ENCODE data around the gene MYD88. TPM values are rescaled to one million over a fixed set of nuclear protein-coding genes. Genes with fewer than 3 reads are reported as not detected.

The MYD88 gene
- total RNA-seq, 8 experiments from 2014 or later = 0.76 to 24.4 (median 9.3) TPM

DNA sequence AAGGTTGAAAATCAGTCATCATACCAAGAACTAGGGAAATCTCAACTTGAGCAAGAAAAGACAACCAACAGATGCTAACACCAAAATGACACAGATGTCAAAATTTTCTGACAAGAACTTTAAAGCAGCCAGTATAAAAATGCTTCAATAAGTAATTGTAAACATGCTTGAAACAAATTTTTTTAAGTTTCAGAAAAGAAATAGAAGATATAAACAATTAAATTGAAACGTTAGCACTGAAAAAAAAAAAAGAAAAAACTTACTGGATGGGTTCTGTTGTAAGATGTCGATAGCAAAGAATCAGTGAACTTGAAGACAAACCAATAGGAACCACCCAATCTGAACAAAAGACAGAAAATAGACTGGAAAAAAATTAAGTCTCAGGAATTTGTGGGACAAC lies 8.0 kb downstream of the MYD88 start:
- ATAC-seq (replicated peaks in 6 of 8) = no peak
- WGBS, 10 experiments = 31 to 83% (median 65%) methylated on average over 1 to 2 of the region's 2 CpGs
- Histone ChIP-seq H3K27ac (no peak overlapping the region), H3K4me3 (no peak overlapping the region), H3K4me1 (replicated peaks in 1 of 2) (no peaks in the 10 kb centered on the region)
- in situ Hi-C loops (cut with MboI; ENCODE audit: low pct_unique_long_range_greater_than_20kb in 2 of 9, low sequenced_read_pairs in 9 of 9, unreplicated experiment in 9 of 9) = no loop called here

DNA sequence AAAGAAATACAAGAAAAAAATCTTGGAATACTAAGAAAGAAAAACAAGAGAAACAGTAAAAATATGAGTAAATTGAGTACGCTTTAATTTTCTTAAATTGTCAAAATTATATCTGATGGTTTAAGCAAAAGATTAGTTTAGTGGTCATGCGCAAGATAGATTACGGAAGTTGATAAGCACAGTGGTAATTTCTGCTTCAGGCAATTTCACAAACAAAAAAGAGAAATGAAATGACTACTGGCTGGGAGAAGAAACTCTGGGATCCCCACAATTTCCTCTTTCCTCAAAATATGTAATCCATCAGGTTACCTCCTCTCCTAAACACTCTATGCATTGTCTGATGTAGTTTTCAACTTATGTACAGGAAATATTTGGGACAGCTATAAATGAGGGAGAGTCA lies 9.0 kb downstream of the MYD88 start:
- in situ Hi-C loops (cut with MboI; ENCODE audit: low pct_unique_long_range_greater_than_20kb in 2 of 9, low sequenced_read_pairs in 9 of 9, unreplicated experiment in 9 of 9) = no loop called here
- ATAC-seq (replicated peaks in 6 of 8) = no peak

GRCh38 chr3:38148311-38148882 lies 9.9 kb downstream of the MYD88 start:
- Histone ChIP-seq H3K4me1 (replicated peaks in 1 of 2) (no peaks in the 10 kb centered on the region), H3K27ac (no peak overlapping the region), H3K4me3 (no peak overlapping the region)
- 14 to 100% (median 68%) methylated on average over 1 to 5 of the region's 5 CpGs; no CpG with 5 or more reads in 3 of the 10 experiments for WGBS, 10 experiments
- in situ Hi-C loops (cut with MboI; ENCODE audit: low pct_unique_long_range_greater_than_20kb in 2 of 9, low sequenced_read_pairs in 9 of 9, unreplicated experiment in 9 of 9) = no loop called here
- no peak for ATAC-seq (replicated peaks in 6 of 8)

More for the DNA sequence above, 9.0 kb downstream of the MYD88 start:
- WGBS, 10 experiments = 84 to 100% (median 95%) methylated on average over 1 to 3 of the region's 3 CpGs
- Histone ChIP-seq H3K4me3 (no peak overlapping the region), H3K4me1 (replicated peaks in 1 of 2) (no peaks in the 10 kb centered on the region), H3K27ac (no peak overlapping the region)

- in situ Hi-C loops (cut with MboI; ENCODE audit: low pct_unique_long_range_greater_than_20kb in 2 of 9, low sequenced_read_pairs in 9 of 9, unreplicated experiment in 9 of 9) = no loop called here
Measured at GRCh38 chr3:38149708-38150107, 11.2 kb downstream of the MYD88 start.

GRCh38 chr3:38150780-38151528 lies 12.5 kb downstream of the MYD88 start:
- no peak for ATAC-seq (replicated peaks in 6 of 8)
- Histone ChIP-seq H3K27ac (no peak overlapping the region), H3K4me3 (no peak overlapping the region), H3K4me1 (replicated peaks in 1 of 2) (no peaks in the 10 kb centered on the region)
- in situ Hi-C loops (cut with MboI; ENCODE audit: low pct_unique_long_range_greater_than_20kb in 2 of 9, low sequenced_read_pairs in 9 of 9, unreplicated experiment in 9 of 9) = no loop called here
- WGBS, 10 experiments = 70 to 100% (median 85%) methylated on average over 1 to 3 of the region's 3 CpGs; no CpG with 5 or more reads in 2 of the 10 experiments

More at GRCh38 chr3:38149708-38150107, 11.2 kb downstream of the MYD88 start:
- ATAC-seq (replicated peaks in 6 of 8) = no peak
- Histone ChIP-seq H3K27ac (no peak overlapping the region), H3K4me1 (replicated peaks in 1 of 2) (no peaks in the 10 kb centered on the region), H3K4me3 (no peak overlapping the region)
- 60 to 96% (median 80%) methylated on average over 2 to 3 of the region's 3 CpGs; no CpG with 5 or more reads in 2 of the 10 experiments for WGBS, 10 experiments

- in situ Hi-C loops (cut with MboI; ENCODE audit: low pct_unique_long_range_greater_than_20kb in 2 of 9, low sequenced_read_pairs in 9 of 9, unreplicated experiment in 9 of 9) = no loop called here
- ATAC-seq (replicated peaks in 6 of 8) = peak in 2 of 8 experiments; percentile 10 to 48
- H3K4me3 ChIP-seq = no peak overlapping the region
Measured at GRCh38 chr3:38151667-38152265, 13.3 kb downstream of the MYD88 start.

GRCh38 chr3:38152609-38153008 lies 14.1 kb downstream of the MYD88 start:
- no peak overlapping the region for H3K4me3 ChIP-seq
- ATAC-seq (replicated peaks in 6 of 8) = peak in 1 of 8 experiments; percentile 25
- no peaks in the 10 kb centered on the region for H3K4me1 ChIP-seq (replicated peaks in 1 of 2)
- WGBS, 10 experiments = 80 to 100% (median 89%) methylated on average over 1 to 2 of the region's 2 CpGs; no CpG with 5 or more reads in 4 of the 10 experiments
- in situ Hi-C loops (cut with MboI; ENCODE audit: low pct_unique_long_range_greater_than_20kb in 2 of 9, low sequenced_read_pairs in 9 of 9, unreplicated experiment in 9 of 9) = no loop called here
- no peak overlapping the region for H3K27ac ChIP-seq

More at GRCh38 chr3:38151667-38152265, 13.3 kb downstream of the MYD88 start:
- Histone ChIP-seq H3K4me1 (replicated peaks in 1 of 2) (no peaks in the 10 kb centered on the region), H3K27ac (no peak overlapping the region)
- 45 to 100% (median 90%) methylated on average over 1 to 3 of the region's 3 CpGs; no CpG with 5 or more reads in 1 of the 10 experiments for WGBS, 10 experiments

DNA sequence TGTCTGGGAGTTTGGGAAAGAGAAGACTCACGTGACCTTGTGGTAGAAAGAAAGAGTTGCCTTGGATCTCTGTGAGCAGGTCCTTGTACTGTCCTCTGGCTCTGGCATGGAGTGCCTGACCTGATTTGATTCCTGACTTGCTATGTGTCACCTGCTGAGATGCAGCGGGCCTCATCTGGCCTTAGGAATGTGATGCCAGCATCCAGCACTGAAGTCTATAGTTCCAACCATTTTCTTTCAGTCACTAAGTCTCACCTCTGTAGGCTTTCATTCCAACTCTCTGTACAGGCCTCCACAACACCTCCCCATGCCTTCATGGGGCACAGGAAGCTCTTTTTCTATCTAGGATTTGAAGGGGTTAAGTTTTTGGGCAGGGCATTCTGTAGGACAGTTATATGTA lies 14.8 kb downstream of the MYD88 start:
- WGBS, 10 experiments = 57 to 100% (median 78%) methylated on average over 1 to 2 of the region's 2 CpGs; no CpG with 5 or more reads in 5 of the 10 experiments
- no peak overlapping the region for H3K27ac ChIP-seq
- no peaks in the 10 kb centered on the region for H3K4me1 ChIP-seq (replicated peaks in 1 of 2)
- ATAC-seq (replicated peaks in 6 of 8) = no peak
- in situ Hi-C loops (cut with MboI; ENCODE audit: low pct_unique_long_range_greater_than_20kb in 2 of 9, low sequenced_read_pairs in 9 of 9, unreplicated experiment in 9 of 9) = no loop called here
- no peak overlapping the region for H3K4me3 ChIP-seq

DNA sequence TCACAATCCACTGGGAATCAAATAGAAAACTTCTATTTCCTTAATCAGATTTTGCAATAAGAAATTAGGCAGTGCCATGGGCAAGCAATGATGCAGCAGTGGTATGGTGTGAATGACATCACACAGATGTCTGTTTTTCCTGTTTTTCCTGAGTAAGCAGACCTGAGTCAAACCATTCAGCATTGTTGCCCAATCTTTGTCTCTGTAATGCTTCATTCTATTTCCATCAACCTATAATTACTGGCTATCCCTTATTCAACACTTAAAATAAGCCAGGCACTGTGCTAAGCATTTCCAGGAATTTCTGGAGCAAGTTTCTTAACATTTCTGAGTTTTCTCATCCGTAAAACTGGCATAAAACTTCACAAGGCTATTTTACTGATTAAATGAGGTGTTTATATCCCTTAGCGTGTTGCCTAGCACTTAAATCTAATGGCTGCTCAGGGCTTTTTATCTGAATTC lies 15.6 kb downstream of the MYD88 start:
- ATAC-seq (replicated peaks in 6 of 8) = peak in 4 of 8 experiments; percentile 74 to 94 (median 78)
- Histone ChIP-seq H3K4me1 (replicated peaks in 1 of 2) (no peaks in the 10 kb centered on the region), H3K4me3 (no peak overlapping the region), H3K27ac (no peak overlapping the region)
- in situ Hi-C loops (cut with MboI; ENCODE audit: low pct_unique_long_range_greater_than_20kb in 2 of 9, low sequenced_read_pairs in 9 of 9, unreplicated experiment in 9 of 9) = no loop called here
- 14 to 100% (median 89%) methylated on average over 1 to 2 of the region's 2 CpGs; no CpG with 5 or more reads in 2 of the 10 experiments for WGBS, 10 experiments

GRCh38 chr3:38154625-38155255 lies 16.3 kb downstream of the MYD88 start:
- Histone ChIP-seq H3K4me1 (replicated peaks in 1 of 2) (no peaks in the 10 kb centered on the region), H3K4me3 (no peak overlapping the region), H3K27ac (no peak overlapping the region)
- no peak for ATAC-seq (replicated peaks in 6 of 8)
- in situ Hi-C loops (cut with MboI; ENCODE audit: low pct_unique_long_range_greater_than_20kb in 2 of 9, low sequenced_read_pairs in 9 of 9, unreplicated experiment in 9 of 9) = no loop called here
- 30 to 91% (median 67%) methylated on average over 1 to 2 of the region's 2 CpGs; no CpG with 5 or more reads in 1 of the 10 experiments for WGBS, 10 experiments

GRCh38 chr3:38155825-38156224 lies 17.4 kb downstream of the MYD88 start:
- WGBS, 10 experiments = 40 to 100% (median 82%) methylated on average over 1 to 2 of the region's 2 CpGs; no CpG with 5 or more reads in 2 of the 10 experiments
- in situ Hi-C loops (cut with MboI; ENCODE audit: low pct_unique_long_range_greater_than_20kb in 2 of 9, low sequenced_read_pairs in 9 of 9, unreplicated experiment in 9 of 9) = no loop called here

DNA sequence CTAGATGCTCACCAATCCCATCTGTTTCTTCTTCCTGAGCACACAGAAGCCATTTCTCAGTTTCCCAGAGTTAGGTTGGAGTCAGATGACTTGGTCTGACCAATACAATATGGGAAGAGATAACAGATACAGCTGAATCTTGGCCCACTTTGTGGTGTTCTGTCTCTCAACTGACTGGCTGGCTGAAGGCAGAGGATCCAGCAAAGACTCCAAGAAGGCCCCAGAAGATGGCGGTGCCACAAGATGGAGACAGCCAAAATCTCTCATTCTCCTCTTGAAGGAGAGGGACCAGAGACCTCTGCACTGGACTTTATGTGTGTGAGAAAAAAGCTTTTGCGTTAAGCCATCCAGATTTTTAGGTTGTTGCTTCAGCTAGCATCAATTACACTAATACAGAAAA lies 18.7 kb downstream of the MYD88 start:
- in situ Hi-C loops (cut with MboI; ENCODE audit: low pct_unique_long_range_greater_than_20kb in 2 of 9, low sequenced_read_pairs in 9 of 9, unreplicated experiment in 9 of 9) = no loop called here
- Histone ChIP-seq H3K4me3 (no peak overlapping the region), H3K27ac (no peak overlapping the region), H3K4me1 (replicated peaks in 1 of 2) (no peaks in the 10 kb centered on the region)
- 80 to 100% (median 100%) methylated on average over 1 to 2 of the region's 2 CpGs; no CpG with 5 or more reads in 1 of the 10 experiments for WGBS, 10 experiments
- no peak for ATAC-seq (replicated peaks in 6 of 8)

More at GRCh38 chr3:38155825-38156224, 17.4 kb downstream of the MYD88 start:
- Histone ChIP-seq H3K4me1 (replicated peaks in 1 of 2) (no peaks in the 10 kb centered on the region), H3K4me3 (no peak overlapping the region), H3K27ac (no peak overlapping the region)
- no peak for ATAC-seq (replicated peaks in 6 of 8)

DNA sequence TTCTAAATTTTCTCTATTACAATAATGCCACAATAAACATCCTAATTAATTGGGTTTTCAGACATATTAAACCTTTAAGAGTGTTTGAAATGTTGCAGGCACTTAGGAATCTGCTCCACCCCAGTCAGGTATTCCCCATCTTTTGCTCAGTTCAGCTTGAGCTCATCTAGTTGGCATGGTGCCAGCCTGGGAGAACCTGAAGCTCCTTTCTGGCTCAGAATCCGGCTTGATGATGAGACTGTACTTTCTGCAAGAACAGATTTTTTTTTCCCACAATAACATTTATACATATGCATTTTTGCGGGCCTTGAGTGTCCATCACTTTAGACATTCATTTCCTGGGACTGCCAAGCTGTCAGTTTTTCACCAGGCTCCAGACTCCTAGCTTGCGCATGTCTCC lies 19.1 kb downstream of the MYD88 start:
- Histone ChIP-seq H3K27ac (no peak overlapping the region), H3K4me1 (replicated peaks in 1 of 2) (no peaks in the 10 kb centered on the region), H3K4me3 (no peak overlapping the region)
- in situ Hi-C loops (cut with MboI; ENCODE audit: low pct_unique_long_range_greater_than_20kb in 2 of 9, low sequenced_read_pairs in 9 of 9, unreplicated experiment in 9 of 9) = no loop called here
- 31 to 100% (median 90%) methylated on average over 1 to 3 of the region's 3 CpGs; no CpG with 5 or more reads in 1 of the 10 experiments for WGBS, 10 experiments
- ATAC-seq (replicated peaks in 6 of 8) = peak in 1 of 8 experiments; percentile 10
